ENCODE results near the gene LDLRAD4. TPM values are rescaled to one million over a fixed set of nuclear protein-coding genes. Genes with fewer than 3 reads are reported as not detected.

The LDLRAD4 gene
- polyA plus RNA-seq, 1 of the 3 experiments (the other 2 are of a cell fraction), result 0.16 TPM

DNA sequence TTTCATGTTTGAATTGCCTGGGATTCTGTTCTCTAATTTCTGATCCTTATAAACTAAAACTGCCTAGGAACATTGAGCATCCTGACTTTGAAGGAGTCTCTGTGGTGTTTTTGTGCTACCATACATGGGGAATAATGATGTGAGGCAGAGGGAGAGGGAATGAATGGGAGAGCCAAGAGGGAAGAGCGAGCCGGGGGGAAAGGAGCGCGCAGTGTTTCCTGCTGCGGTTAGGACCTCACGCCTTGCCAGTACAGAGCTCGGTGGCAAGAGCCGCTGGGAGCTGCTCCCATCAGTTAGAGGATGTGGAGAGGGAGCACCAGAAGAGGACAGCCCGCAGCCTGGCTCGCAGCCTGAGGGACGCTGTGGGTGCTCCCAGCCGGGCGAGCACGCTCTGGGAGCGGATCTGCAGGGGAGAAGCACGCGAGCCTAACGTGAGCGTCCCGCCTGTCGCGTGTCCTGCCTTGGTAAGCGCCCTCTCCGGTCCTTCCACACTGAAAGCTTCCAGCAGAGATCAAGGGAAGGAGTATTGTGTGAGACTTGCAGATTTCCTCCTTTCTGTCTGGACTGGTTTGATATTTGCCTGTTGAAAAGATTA is 393.1 kb downstream of the LDLRAD4 start (continued):
- TF ChIP-seq SIN3A (IDR thresholded peaks at IDR 0.05; ENCODE audit: borderline replicate concordance, low read depth, low read length), result no peak
- no peak for TF ChIP-seq POLR2AphosphoS5 (IDR thresholded peaks at IDR 0.05; ENCODE audit: low read depth, low read length)
- TF ChIP-seq, protein P1, sequence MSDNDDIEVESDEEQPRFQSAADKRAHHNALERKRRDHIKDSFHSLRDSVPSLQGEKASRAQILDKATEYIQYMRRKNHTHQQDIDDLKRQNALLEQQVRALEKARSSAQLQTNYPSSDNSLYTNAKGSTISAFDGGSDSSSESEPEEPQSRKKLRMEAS (IDR thresholded peaks at IDR 0.05; ENCODE audit: low read depth), result no peak

DNA sequence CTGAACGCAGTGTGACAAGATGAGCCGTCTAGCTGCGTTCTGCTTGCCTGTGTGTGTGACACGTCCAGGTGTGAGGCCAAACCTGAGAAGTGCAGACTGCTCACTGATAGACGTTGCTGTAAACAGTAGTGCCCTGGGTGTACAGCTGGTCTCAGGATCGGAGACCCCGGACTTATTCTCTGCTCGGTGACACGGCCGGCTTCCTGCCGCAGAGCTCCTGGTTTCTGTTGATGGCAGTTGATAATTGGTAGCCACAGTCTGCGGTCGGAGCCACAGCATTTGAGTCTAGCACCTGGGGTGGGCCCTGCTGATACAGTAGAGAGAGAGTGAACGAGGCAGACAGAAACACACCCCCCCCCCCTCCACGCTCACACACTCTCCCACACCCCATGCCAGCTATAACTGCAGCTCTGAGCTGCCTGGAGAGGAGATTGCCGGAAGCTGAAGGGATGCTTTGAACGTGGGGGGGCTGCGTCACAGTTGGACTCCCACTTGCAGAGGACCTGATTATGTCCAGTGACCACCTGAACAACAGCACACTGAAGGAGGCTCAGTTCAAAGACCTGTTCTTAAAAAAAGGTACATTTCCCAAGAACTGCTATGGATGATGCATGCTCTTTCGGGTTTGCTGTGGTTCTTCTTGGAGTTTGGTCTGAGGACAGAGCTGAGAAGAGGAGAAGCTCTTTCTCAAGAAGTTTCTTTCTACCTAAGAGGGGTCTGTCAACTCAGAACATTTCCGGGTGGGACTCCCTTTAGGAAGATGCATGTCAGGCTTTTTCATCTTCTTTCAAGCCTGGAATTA is 393.8 kb downstream of the LDLRAD4 start:
- no peaks in the 10 kb centered on the region for H3F3A ChIP-seq (replicated peaks; ENCODE audit: insufficient read depth)
- H3K4me3 ChIP-seq (ENCODE audit: low read depth in 2 of 2, low read length in 1 of 2), result no peak overlapping the region
- POLR2A ChIA-PET, result no interaction called here
- no peaks in the 10 kb centered on the region for H4K20me1 ChIP-seq (ENCODE audit: insufficient read depth)
- H3K9me3 ChIP-seq, result no peaks in the 10 kb centered on the region
- H3K36me3 ChIP-seq (replicated peaks in 1 of 2; ENCODE audit: control insufficient read depth in 1 of 2, insufficient read depth in 2 of 2, low read length in 1 of 2), result no peaks in the 10 kb centered on the region
- TF ChIP-seq GABPA (IDR thresholded peaks at IDR 0.05; ENCODE audit: low read depth) (no peak), EZH2phosphoT487 (IDR thresholded peaks at IDR 0.05; ENCODE audit: borderline replicate concordance, low read depth) (no peak), MXI1 (IDR thresholded peaks at IDR 0.05; ENCODE audit: low read depth, low read length) (no peak), GATA2 (CRISPR knock-in tag; IDR thresholded peaks at IDR 0.05) (no peak), TCF12 (IDR thresholded peaks at IDR 0.05) (no peak), RFX5 (IDR thresholded peaks at IDR 0.05; ENCODE audit: low read length) (no peak), SIN3A (IDR thresholded peaks at IDR 0.05; ENCODE audit: borderline replicate concordance, low read depth, low read length) (no peak)
- TF ChIP-seq, protein P2, sequence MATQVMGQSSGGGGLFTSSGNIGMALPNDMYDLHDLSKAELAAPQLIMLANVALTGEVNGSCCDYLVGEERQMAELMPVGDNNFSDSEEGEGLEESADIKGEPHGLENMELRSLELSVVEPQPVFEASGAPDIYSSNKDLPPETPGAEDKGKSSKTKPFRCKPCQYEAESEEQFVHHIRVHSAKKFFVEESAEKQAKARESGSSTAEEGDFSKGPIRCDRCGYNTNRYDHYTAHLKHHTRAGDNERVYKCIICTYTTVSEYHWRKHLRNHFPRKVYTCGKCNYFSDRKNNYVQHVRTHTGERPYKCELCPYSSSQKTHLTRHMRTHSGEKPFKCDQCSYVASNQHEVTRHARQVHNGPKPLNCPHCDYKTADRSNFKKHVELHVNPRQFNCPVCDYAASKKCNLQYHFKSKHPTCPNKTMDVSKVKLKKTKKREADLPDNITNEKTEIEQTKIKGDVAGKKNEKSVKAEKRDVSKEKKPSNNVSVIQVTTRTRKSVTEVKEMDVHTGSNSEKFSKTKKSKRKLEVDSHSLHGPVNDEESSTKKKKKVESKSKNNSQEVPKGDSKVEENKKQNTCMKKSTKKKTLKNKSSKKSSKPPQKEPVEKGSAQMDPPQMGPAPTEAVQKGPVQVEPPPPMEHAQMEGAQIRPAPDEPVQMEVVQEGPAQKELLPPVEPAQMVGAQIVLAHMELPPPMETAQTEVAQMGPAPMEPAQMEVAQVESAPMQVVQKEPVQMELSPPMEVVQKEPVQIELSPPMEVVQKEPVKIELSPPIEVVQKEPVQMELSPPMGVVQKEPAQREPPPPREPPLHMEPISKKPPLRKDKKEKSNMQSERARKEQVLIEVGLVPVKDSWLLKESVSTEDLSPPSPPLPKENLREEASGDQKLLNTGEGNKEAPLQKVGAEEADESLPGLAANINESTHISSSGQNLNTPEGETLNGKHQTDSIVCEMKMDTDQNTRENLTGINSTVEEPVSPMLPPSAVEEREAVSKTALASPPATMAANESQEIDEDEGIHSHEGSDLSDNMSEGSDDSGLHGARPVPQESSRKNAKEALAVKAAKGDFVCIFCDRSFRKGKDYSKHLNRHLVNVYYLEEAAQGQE (IDR thresholded peaks at IDR 0.05; ENCODE audit: low read depth, low read length), result no peak
- TF ChIP-seq, protein P3, sequence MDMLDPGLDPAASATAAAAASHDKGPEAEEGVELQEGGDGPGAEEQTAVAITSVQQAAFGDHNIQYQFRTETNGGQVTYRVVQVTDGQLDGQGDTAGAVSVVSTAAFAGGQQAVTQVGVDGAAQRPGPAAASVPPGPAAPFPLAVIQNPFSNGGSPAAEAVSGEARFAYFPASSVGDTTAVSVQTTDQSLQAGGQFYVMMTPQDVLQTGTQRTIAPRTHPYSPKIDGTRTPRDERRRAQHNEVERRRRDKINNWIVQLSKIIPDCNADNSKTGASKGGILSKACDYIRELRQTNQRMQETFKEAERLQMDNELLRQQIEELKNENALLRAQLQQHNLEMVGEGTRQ (IDR thresholded peaks at IDR 0.05; ENCODE audit: borderline replicate concordance, low read depth, low read length), result no peak
- TF ChIP-seq, protein P1 (IDR thresholded peaks at IDR 0.05; ENCODE audit: low read depth), result no peak
- TF ChIP-seq, protein P4, sequence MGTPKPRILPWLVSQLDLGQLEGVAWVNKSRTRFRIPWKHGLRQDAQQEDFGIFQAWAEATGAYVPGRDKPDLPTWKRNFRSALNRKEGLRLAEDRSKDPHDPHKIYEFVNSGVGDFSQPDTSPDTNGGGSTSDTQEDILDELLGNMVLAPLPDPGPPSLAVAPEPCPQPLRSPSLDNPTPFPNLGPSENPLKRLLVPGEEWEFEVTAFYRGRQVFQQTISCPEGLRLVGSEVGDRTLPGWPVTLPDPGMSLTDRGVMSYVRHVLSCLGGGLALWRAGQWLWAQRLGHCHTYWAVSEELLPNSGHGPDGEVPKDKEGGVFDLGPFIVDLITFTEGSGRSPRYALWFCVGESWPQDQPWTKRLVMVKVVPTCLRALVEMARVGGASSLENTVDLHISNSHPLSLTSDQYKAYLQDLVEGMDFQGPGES (IDR thresholded peaks at IDR 0.05; ENCODE audit: low read depth, low read length), result no peak
- H3K9ac ChIP-seq, result no peak overlapping the region
- H3K27ac ChIP-seq (ENCODE audit: low read depth in 2 of 2, low read length in 1 of 2), result peak overlapping the region in 1 of 2 experiments; percentile 50; a peak in 1 of 4 replicates
- CTCF ChIA-PET, result interaction anchor here (1.0 to 1.4 kb wide), 6 partner anchors 17 to 886 kb away, joined by 3 to 5 read pairs (median 4); no protein-coding TSS in a partner anchor
- peaks cover 10 to 21% of the 10 kb centered on the region in 2 experiments; a peak in 2 of 4 replicates for H3K4me1 ChIP-seq (ENCODE audit: control insufficient read depth in 1 of 2, insufficient read depth in 2 of 2, low read depth in 1 of 2, low read length in 1 of 2)
- no peaks in the 10 kb centered on the region for H3K9me2 ChIP-seq
- no peak overlapping the region for H2AFZ ChIP-seq (ENCODE audit: low read depth)
- peak; percentile 67 for DNase-seq
- WGBS (ENCODE audit: low lambda C conversion rate), result 52% methylated on average over 20 of the region's 20 CpGs
- H3K79me2 ChIP-seq (ENCODE audit: insufficient read depth), result no peaks in the 10 kb centered on the region
- peak overlapping the region; percentile 87; the same call in 1 of the 2 replicates for H3K4me2 ChIP-seq
- no peaks in the 10 kb centered on the region for H3K27me3 ChIP-seq (ENCODE audit: insufficient read depth)

Measured in SK-N-SH (cell line).